NB4 (cell line): ENCODE data around the gene DCAF6.

ENCODE experiments used
- CTCF ChIP-seq: IDR thresholded peaks from one replicate; pipeline ENCODE4 v1.5.1; 2012; ENCODE audit warnings: low read depth, low read length
- POLR2A ChIP-seq: IDR thresholded peaks from 2 replicates; pipeline ENCODE4 v1.6.1; 2011; ENCODE audit warnings: mild to moderate bottlenecking; ENCODE audit not compliant: insufficient read length; ENCODE audit errors: extremely low read depth

- TF ChIP-seq CTCF (no peak), POLR2A (no peak)
These were observed 46.1 kb upstream of the DCAF6 start for GRCh38 chr1:167890400-167890799.
